HUES48 (cell line): ENCODE results near the gene CCDC14.
"Not testable (repeated sequence)": the region's sequence is repeated elsewhere in the genome, so short reads cannot be mapped to it uniquely, and the experiment has no call there.

Experiments used
- H3K27ac ChIP-seq: one replicate; pipeline ENCODE4 v1.7.0; 2013; ENCODE audit warnings: low read depth, low read length, inconsistent platforms
- H3K27me3 ChIP-seq: 2 replicates; pipeline ENCODE4 v1.6.1; 2013; ENCODE audit warnings: mild to moderate bottlenecking, low read length; ENCODE audit not compliant: control insufficient read depth, insufficient read depth
- H3K36me3 ChIP-seq: 2 replicates; pipeline ENCODE4 v1.6.1; 2013; ENCODE audit warnings: low read length; ENCODE audit not compliant: control insufficient read depth, insufficient read depth
- H3K4me1 ChIP-seq: 2 replicates; pipeline ENCODE4 v1.6.1; 2013; ENCODE audit warnings: mild to moderate bottlenecking, low read length; ENCODE audit not compliant: control insufficient read depth, insufficient read depth
- H3K4me3 ChIP-seq: 2 replicates; pipeline ENCODE4 v1.5.1; 2013; ENCODE audit warnings: mild to moderate bottlenecking, low read depth, low read length
- H3K9ac ChIP-seq: 2 replicates; pipeline ENCODE4 v1.6.1; 2013; ENCODE audit warnings: mild to moderate bottlenecking, low read depth, low read length, moderate library complexity
- H3K9me3 ChIP-seq: 2 replicates; pipeline ENCODE4 v1.6.1; 2013; ENCODE audit warnings: low read length; ENCODE audit not compliant: control insufficient read depth, insufficient read depth

Gene CCDC14, protein sequence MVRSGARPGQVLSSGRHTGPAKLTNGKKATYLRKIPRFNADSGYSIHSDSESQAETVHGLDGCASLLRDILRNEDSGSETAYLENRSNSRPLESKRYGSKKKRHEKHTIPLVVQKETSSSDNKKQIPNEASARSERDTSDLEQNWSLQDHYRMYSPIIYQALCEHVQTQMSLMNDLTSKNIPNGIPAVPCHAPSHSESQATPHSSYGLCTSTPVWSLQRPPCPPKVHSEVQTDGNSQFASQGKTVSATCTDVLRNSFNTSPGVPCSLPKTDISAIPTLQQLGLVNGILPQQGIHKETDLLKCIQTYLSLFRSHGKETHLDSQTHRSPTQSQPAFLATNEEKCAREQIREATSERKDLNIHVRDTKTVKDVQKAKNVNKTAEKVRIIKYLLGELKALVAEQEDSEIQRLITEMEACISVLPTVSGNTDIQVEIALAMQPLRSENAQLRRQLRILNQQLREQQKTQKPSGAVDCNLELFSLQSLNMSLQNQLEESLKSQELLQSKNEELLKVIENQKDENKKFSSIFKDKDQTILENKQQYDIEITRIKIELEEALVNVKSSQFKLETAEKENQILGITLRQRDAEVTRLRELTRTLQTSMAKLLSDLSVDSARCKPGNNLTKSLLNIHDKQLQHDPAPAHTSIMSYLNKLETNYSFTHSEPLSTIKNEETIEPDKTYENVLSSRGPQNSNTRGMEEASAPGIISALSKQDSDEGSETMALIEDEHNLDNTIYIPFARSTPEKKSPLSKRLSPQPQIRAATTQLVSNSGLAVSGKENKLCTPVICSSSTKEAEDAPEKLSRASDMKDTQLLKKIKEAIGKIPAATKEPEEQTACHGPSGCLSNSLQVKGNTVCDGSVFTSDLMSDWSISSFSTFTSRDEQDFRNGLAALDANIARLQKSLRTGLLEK

DNA sequence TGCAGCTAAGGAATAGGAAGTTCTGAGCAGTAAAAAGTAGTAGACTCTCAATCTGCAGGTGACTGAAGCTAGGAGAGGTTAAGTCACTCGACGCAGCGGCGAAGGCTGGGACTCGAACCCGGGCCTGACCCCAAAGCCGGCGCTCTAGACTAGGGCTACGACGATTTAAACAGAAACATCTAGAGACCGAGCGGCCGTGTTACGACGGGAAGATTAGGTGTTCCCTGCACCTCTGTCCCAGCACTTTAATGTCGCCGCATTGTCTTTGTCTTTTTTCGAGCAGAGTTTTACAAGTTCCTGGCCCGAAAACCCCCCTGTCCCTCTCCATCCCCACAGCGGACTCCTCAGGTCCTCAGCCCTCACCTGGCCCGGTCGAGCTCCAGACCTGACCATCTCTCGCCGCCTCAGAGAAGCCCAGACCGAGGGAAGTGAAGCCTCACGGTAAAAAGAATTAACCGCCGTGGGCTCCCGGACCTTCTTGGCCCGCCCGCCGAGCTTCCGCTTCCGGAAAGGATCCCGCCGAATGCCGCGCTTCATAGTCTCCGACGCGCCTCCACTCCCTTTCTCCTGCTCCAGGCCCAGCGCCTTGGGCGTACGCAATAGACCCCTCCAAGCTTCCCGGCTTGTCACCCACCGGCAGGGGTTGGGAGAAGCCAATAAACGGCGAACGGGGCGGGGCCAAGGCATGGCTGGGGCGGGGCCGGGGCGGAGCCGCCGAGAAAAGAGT lies at the start of gene CCDC14:
Gene CCDC14, minus strand, starts transcription at position 449 of the 727 bp plus-strand sequence. Its CDS starts 56 bp downstream, at position 393.
- Histone ChIP-seq H3K9ac (peak within 1 kb of the TSS; percentile 96), H3K36me3 (peaks cover 15% of the 10 kb centered on the region), H3K9me3 (no peaks in the 10 kb centered on the region), H3K4me1 (peaks cover 6% of the 10 kb centered on the region; the same call in 1 of the 2 replicates), H3K4me3 (peak within 1 kb of the TSS; percentile 95), H3K27ac (peak within 1 kb of the TSS; percentile 98), H3K27me3 (peaks cover 17% of the 10 kb centered on the region)

DNA sequence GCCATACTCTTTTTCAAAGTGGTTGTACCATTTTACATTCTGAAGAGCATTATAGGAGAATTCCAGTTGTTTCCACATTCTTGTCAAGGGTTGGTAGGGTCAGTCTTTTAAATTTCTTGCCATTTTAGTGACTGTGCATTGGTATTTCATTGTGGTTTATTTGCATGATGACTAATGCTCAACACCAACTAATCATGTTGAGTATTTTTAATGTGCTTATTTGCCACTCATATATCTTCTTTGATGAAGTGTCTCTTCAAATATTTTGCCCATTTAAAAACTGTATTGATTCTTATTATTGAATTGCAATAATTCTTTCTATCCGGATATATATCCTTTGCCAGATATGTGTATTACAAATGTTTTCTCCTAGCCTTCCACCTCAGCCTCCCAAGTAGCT lies 47.3 kb upstream of the CCDC14 start:
- H3K27ac ChIP-seq = not testable (repeated sequence)

DNA sequence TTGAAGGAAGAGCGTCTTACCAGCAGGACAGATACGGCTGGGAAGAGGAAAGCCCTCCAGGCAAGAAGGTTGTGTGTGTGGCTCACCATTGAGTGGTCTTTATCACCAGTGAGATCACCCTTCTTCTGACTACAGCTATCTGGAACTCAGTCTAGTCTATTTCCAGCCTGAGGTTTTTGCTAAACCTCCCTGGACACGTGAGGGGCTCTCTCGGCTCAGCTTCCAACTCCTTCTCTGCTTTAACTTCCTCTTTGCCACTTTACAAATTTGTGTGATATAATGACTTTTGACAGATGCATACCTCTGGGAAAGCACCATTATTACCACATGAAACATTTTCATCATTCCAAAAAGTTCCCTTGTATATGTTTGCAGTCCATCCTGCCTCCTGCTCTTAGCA lies 46.2 kb upstream of the CCDC14 start:
- Histone ChIP-seq H3K4me1 (no peaks in the 10 kb centered on the region), H3K9ac (no peak overlapping the region), H3K4me3 (no peak overlapping the region), H3K27ac (no peak overlapping the region), H3K36me3 (no peaks in the 10 kb centered on the region), H3K27me3 (no peaks in the 10 kb centered on the region), H3K9me3 (no peaks in the 10 kb centered on the region)

More for the DNA sequence above, 47.3 kb upstream of the CCDC14 start:
- not testable (repeated sequence) for H3K9ac ChIP-seq, H3K27me3 ChIP-seq, H3K4me3 ChIP-seq, H3K4me1 ChIP-seq, H3K9me3 ChIP-seq, H3K36me3 ChIP-seq

DNA sequence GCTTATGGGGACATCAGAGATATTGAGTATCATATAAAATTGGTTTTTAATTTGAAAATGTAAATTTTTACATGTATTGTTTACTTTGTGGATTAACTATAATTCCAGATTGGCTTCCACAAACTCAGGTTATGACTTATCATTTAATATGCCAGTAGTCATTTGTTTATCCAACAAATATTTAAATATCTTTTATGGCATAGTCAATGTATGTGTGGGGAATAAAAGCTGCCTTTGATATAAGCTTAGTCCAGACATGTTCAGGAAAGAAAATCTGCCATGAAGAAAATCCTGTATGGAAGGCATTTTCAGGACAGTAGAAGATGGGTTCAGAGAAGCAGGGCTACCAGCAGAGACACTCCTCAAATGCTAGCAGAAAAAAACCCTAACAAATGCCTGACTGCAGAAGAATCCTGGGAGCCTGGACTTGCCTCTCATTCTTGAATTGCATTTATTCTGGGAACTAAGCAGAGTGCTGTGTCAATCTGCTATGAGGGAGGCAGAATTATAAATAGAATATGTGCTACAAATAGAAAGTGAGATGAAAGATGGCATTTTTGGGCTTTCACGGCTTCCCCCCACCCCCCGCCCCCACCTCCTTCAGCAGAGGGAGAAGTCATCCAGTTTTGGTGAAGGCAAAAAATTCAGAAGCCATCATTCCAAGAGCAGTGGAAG lies 41.5 kb upstream of the CCDC14 start:
- H3K9ac ChIP-seq, H3K27me3 ChIP-seq, H3K27ac ChIP-seq, H3K9me3 ChIP-seq, H3K4me1 ChIP-seq, H3K36me3 ChIP-seq, H3K4me3 ChIP-seq: not testable (repeated sequence)

DNA sequence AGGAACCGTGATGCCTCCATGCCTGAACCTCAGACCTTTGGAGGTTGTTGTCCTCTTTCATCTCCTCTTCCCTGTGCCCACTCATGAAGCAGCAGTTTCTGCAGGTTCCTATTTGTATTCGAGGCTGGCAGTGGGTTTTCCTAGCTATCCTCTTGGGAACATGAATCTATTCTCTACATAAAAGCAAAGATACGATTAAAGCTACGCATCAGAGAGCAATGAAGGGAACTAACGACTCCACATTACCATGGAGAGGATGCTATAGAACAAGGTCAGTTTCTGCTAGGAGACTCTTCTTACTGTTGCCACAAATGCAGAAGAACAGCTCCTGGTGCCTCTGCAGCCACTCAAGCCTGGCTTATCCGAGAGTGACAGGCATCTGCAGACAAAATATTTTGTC lies 40.3 kb upstream of the CCDC14 start:
- H3K9me3 ChIP-seq, H3K36me3 ChIP-seq, H3K4me3 ChIP-seq, H3K27ac ChIP-seq, H3K4me1 ChIP-seq, H3K27me3 ChIP-seq, H3K9ac ChIP-seq: not testable (repeated sequence)

DNA sequence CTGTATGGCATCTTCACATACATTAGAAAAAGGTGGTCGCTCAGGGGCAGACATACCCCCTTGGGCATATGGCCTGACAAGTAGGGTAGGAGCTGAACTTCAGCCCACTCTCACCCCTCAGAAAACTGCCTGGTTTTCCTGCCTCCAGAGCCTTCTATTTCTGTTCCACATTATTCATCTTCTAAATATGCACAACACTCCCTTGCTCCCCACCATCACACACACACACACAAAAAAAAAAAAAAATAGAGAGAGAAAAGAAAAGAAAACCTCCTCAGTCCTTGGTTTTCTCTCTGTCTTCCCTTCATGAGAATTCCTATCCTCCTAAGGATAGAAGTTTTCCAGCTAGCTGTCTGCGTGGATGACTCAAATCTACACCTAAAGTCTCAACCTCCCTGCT lies 36.5 kb upstream of the CCDC14 start:
- no peaks in the 10 kb centered on the region for H3K4me1 ChIP-seq
- H3K27me3 ChIP-seq = peaks cover 33% of the 10 kb centered on the region
- H3K9me3 ChIP-seq = no peaks in the 10 kb centered on the region
- no peak overlapping the region for H3K4me3 ChIP-seq
- H3K9ac ChIP-seq = no peak overlapping the region
- no peaks in the 10 kb centered on the region for H3K36me3 ChIP-seq
- H3K27ac ChIP-seq = no peak overlapping the region

DNA sequence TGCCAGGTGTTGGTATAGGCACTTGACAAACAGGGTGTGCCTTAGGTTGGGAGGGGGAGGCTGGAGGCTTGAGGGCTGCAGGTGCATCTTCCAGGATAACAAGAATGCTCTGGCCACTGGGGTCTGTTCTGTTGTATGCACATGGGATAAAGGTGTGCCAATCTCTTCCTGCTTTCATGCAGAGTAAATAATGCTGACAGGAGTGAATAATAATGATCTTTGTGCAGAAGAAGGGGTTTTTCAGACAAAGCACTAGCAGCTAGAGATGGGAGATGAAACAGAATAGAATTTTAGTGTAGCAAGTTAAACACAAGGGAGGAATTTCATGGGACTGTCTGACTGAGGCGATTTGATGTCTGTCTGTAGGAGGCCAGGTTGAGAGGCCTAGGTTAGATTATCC lies 32.8 kb upstream of the CCDC14 start:
- no peak overlapping the region for H3K9ac ChIP-seq
- no peak overlapping the region for H3K4me3 ChIP-seq
- peaks cover 51% of the 10 kb centered on the region for H3K27me3 ChIP-seq
- H3K9me3 ChIP-seq = no peaks in the 10 kb centered on the region
- H3K4me1 ChIP-seq = no peaks in the 10 kb centered on the region
- no peak overlapping the region for H3K27ac ChIP-seq
- no peaks in the 10 kb centered on the region for H3K36me3 ChIP-seq

DNA sequence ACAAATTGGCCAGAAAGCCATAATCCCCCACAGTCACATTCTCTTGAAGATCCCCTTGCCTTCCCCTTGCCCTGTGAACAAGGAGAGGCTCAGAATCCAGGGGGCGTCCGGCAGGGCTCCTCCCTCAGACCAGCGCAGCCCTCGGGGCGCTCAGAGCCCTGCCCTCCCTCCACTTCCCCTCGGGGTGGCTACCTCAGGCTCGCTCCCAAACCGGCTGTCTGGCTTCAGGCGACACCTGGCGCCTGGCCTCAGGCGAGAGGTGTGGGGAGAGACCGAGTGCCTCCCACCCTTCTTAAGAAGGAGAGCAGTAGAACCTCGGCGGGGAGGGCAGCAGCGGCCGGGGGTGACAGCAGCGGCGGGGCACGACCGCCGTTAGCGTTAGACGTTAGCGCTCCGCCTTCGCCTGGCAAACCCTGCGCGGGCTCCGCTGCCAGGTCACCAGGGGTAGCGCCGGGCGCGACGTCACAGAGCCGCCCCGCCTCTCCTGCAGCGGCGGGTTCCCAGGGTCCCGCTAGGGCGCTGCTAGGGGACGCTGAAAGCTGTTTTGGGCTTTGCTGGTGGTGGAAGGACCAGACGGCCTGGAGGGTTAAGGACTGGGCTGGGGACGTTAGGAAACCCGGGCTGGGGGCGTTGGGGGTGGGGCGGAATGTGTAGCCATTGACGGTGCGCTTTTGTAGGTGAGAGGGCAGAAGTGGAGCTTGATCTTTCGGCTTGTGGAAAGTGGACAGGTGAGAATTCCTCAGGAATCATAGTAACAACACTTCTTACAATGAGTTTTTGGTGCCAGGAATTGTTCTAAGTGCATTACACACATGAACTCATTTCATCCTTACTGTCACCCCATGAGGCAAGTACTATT lies 30.9 kb upstream of the CCDC14 start, which contains the start of gene ROPN1:
Gene ROPN1, minus strand, starts transcription at position 395 of the 859 bp plus-strand sequence. CDS start 11,643 bp downstream, outside the sequence.
- H3K4me3 ChIP-seq, H3K36me3 ChIP-seq, H3K9me3 ChIP-seq, H3K4me1 ChIP-seq, H3K9ac ChIP-seq, H3K27ac ChIP-seq: not testable (repeated sequence)
- peaks cover 65% of the 10 kb centered on the region for H3K27me3 ChIP-seq

DNA sequence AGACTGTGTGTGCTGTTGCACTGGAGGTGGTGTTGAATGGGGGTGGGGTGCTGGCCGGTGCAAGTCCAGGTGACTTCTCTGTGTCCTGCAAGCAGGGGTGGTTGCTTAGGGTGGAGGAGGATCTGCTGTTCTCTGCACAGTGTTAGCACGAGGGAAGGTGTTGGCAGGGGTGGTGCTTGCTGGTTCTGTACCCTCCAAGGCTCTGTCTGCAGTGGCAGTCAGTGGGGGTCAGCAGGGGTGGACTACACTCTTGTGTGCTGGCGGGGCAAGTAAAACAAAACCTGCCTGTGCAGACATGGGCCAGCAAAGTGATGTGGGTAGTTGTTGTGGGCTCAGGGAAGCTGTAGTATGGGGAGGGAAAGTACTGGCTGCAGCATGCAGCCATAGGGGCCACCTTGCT lies 25.4 kb upstream of the CCDC14 start:
- no peak overlapping the region for H3K27ac ChIP-seq

DNA sequence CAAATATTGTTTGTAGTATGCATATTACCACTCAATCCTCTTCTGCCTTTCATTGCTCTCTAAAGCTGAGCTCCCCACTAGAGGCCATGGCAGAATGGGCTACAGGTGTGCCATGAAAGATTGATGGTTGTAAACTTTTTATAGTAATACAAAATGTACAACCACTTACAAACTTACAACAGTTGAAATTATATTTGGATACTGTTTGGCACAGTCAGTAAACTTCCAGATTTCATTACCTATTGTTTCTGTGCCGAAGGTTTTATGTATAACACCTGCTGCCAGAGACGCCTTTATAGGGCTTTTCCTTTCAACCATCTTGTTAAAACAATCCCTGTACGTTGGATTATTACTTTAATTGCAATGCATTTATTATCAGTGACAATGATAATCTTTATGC lies 23.9 kb upstream of the CCDC14 start:
- H3K27me3 ChIP-seq = peaks cover 34% of the 10 kb centered on the region
- no peak overlapping the region for H3K4me3 ChIP-seq
- no peaks in the 10 kb centered on the region for H3K36me3 ChIP-seq
- no peak overlapping the region for H3K27ac ChIP-seq
- H3K9me3 ChIP-seq = no peaks in the 10 kb centered on the region
- no peaks in the 10 kb centered on the region for H3K4me1 ChIP-seq
- H3K9ac ChIP-seq = no peak overlapping the region

More for the DNA sequence above, 25.4 kb upstream of the CCDC14 start:
- Histone ChIP-seq H3K27me3 (peaks cover 37% of the 10 kb centered on the region), H3K9me3 (no peaks in the 10 kb centered on the region), H3K36me3 (no peaks in the 10 kb centered on the region), H3K4me3 (no peak overlapping the region), H3K9ac (no peak overlapping the region), H3K4me1 (no peaks in the 10 kb centered on the region)
